Mesenchymal stem cell (in vitro differentiated cells and primary cell): Measurements from ENCODE around the gene IFTAP.

Experiments
- DNase-seq: peaks from one replicate; pipeline ENCODE4 v3.0.0-alpha.2; 2013
- H2AFZ ChIP-seq: one replicate; pipeline ENCODE4 v1.6.1; 2013; ENCODE audit warnings: low read depth, mild to moderate bottlenecking, control low read depth, inconsistent platforms, low read length, moderate library complexity
- H2AK5ac ChIP-seq: 2 replicates; pipeline ENCODE4 v1.6.1; 2013; ENCODE audit warnings: low read length, moderate library complexity, mild to moderate bottlenecking, inconsistent platforms; ENCODE audit not compliant: severe bottlenecking
- H2BK120ac ChIP-seq: one replicate; pipeline ENCODE4 v1.6.1; 2013; ENCODE audit warnings: low read depth, mild to moderate bottlenecking, inconsistent platforms, low read length, moderate library complexity
- H2BK12ac ChIP-seq, 2 experiments: one replicate each; pipeline ENCODE4 v1.6.1; 2013; ENCODE audit warnings: inconsistent platforms in 2 of 2, low read length in 2 of 2, mild to moderate bottlenecking in 2 of 2, moderate library complexity in 2 of 2, control low read depth in 1 of 2
- H2BK15ac ChIP-seq: one replicate; pipeline ENCODE4 v1.6.1; 2013; ENCODE audit warnings: mild to moderate bottlenecking, low read depth, inconsistent platforms; ENCODE audit not compliant: poor library complexity, severe bottlenecking
- H2BK5ac ChIP-seq: 2 replicates; pipeline ENCODE4 v1.6.1; 2013; ENCODE audit warnings: low read depth, mild to moderate bottlenecking, low read length, control low read depth, inconsistent platforms; ENCODE audit not compliant: poor library complexity, severe bottlenecking
- H3K14ac ChIP-seq, 2 experiments: one replicate each; pipeline ENCODE4 v1.6.1; 2013; ENCODE audit warnings: inconsistent platforms in 2 of 2, low read length in 2 of 2, control low read depth in 1 of 2, mild to moderate bottlenecking in 1 of 2, moderate library complexity in 1 of 2
- H3K18ac ChIP-seq, 2 experiments: one replicate each; pipeline ENCODE4 v1.6.1; 2013; ENCODE audit warnings: inconsistent platforms in 2 of 2, low read length in 2 of 2, control low read depth in 1 of 2, low read depth in 1 of 2, mild to moderate bottlenecking in 1 of 2
- H3K23ac ChIP-seq, 2 experiments: one replicate each; pipeline ENCODE4 v1.6.1; 2013; ENCODE audit warnings: inconsistent platforms in 2 of 2, low read length in 2 of 2, mild to moderate bottlenecking in 2 of 2, moderate library complexity in 2 of 2, control low read depth in 1 of 2
- H3K27ac ChIP-seq: 2 replicates; pipeline ENCODE4 v1.5.1; 2013; ENCODE audit warnings: mild to moderate bottlenecking, moderate library complexity, low read length, control low read depth, inconsistent platforms; ENCODE audit not compliant: poor library complexity, severe bottlenecking
- H3K27me3 ChIP-seq, 2 experiments: 2 replicates each; pipeline versions ENCODE4 v1.6.1 to v1.7.0; 2013; ENCODE audit warnings: low read length in 2 of 2, mild to moderate bottlenecking in 2 of 2, moderate library complexity in 2 of 2, control low read depth in 1 of 2, inconsistent platforms in 1 of 2; ENCODE audit not compliant: control insufficient read depth in 1 of 2, insufficient read depth in 1 of 2
- H3K36me3 ChIP-seq, 2 experiments: 2 replicates each; pipeline versions ENCODE4 v1.6.1 to v1.7.0; 2013; ENCODE audit warnings: low read length in 2 of 2, control low read depth in 1 of 2, inconsistent platforms in 1 of 2, low read depth in 1 of 2, mild to moderate bottlenecking in 1 of 2; ENCODE audit not compliant: insufficient read depth in 2 of 2, control insufficient read depth in 1 of 2
- H3K4ac ChIP-seq, 2 experiments: one replicate each; pipeline ENCODE4 v1.6.1; 2013; ENCODE audit warnings: inconsistent platforms in 2 of 2, low read length in 2 of 2, mild to moderate bottlenecking in 2 of 2, moderate library complexity in 2 of 2, control low read depth in 1 of 2, low read depth in 1 of 2
- H3K4me1 ChIP-seq: 2 replicates; pipeline ENCODE4 v1.6.1; 2013; ENCODE audit warnings: low read depth, low read length, control low read depth; ENCODE audit not compliant: control insufficient read depth, insufficient read depth
- H3K4me2 ChIP-seq: 2 replicates; pipeline ENCODE4 v1.6.1; 2013; ENCODE audit warnings: low read length, mild to moderate bottlenecking, inconsistent platforms; ENCODE audit not compliant: poor library complexity, severe bottlenecking
- H3K4me3 ChIP-seq, 2 experiments: 2 replicates each; pipeline versions ENCODE4 v1.5.1 to v1.7.0; 2013; ENCODE audit warnings: low read length in 2 of 2, mild to moderate bottlenecking in 2 of 2, control low read depth in 1 of 2, low read depth in 1 of 2; ENCODE audit not compliant: insufficient read depth in 1 of 2
- H3K79me1 ChIP-seq: replicated peaks from 2 replicates; pipeline ENCODE4 v1.6.1; 2013; ENCODE audit warnings: mild to moderate bottlenecking, control low read depth, low read length, inconsistent platforms; ENCODE audit not compliant: poor library complexity, severe bottlenecking
- H3K9ac ChIP-seq: 2 replicates; pipeline ENCODE4 v1.7.0; 2013; ENCODE audit warnings: mild to moderate bottlenecking, low read length, moderate library complexity
- H3K9me3 ChIP-seq: 2 replicates; pipeline ENCODE4 v1.7.0; 2013; ENCODE audit warnings: mild to moderate bottlenecking, low read length; ENCODE audit not compliant: control insufficient read depth
- H4K8ac ChIP-seq: one replicate; pipeline ENCODE4 v1.6.1; 2013; ENCODE audit warnings: inconsistent platforms, mild to moderate bottlenecking, low read length, moderate library complexity
- H4K91ac ChIP-seq: one replicate; pipeline ENCODE4 v1.6.1; 2013; ENCODE audit warnings: mild to moderate bottlenecking, low read length, inconsistent platforms
- WGBS: methylation state at CpG from one replicate; pipeline ENCODE4 v1.1.7; 2013; ENCODE audit warnings: mixed read lengths; 5-methylcytosine and 5-hydroxymethylcytosine counted together

The IFTAP gene

DNA sequence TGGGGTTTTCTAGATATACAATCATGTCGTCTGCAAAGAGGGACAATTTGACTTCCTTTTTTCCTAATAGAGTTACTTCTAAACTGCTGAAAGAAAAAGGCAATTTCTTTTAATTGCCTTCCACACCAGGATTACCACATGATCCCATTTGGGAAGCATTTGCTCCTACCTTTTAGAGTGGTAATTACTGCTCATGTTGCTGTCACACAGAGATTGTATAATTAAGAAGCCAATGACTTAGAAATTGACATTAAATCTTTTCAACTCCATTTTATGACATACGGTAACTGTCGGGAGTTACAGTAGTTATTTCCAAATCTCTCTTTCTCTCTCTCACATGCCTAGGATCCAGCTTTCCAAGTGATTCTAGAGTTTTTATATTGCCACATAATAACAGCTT is 21.5 kb downstream of the IFTAP start:
- no peak overlapping the region for H4K91ac ChIP-seq
- WGBS: 100% methylated on average over 2 of the region's 3 CpGs
- no peak overlapping the region for H2AK5ac ChIP-seq
- H3K79me1 ChIP-seq: peaks cover 1% of the 10 kb centered on the region
- no peak overlapping the region for H3K18ac ChIP-seq
- no peak overlapping the region for H4K8ac ChIP-seq
- no peak overlapping the region for H3K14ac ChIP-seq
- no peak overlapping the region for H2AFZ ChIP-seq
- H2BK12ac ChIP-seq: no peak overlapping the region
- H2BK120ac ChIP-seq: no peak overlapping the region
- H2BK15ac ChIP-seq: no peak overlapping the region
- no peak overlapping the region for H3K27ac ChIP-seq
- H3K4me2 ChIP-seq: no peak overlapping the region
- H3K9ac ChIP-seq: no peak overlapping the region
- H3K4ac ChIP-seq: no peak overlapping the region
- no peak overlapping the region for H3K23ac ChIP-seq
- H2BK5ac ChIP-seq: no peak overlapping the region
- H3K9me3 ChIP-seq: no peaks in the 10 kb centered on the region
- H3K36me3 ChIP-seq: no peaks in the 10 kb centered on the region
- no peaks in the 10 kb centered on the region for H3K4me1 ChIP-seq
- H3K27me3 ChIP-seq: no peaks in the 10 kb centered on the region
- H3K4me3 ChIP-seq: no peak overlapping the region
- DNase-seq: no peak

DNA sequence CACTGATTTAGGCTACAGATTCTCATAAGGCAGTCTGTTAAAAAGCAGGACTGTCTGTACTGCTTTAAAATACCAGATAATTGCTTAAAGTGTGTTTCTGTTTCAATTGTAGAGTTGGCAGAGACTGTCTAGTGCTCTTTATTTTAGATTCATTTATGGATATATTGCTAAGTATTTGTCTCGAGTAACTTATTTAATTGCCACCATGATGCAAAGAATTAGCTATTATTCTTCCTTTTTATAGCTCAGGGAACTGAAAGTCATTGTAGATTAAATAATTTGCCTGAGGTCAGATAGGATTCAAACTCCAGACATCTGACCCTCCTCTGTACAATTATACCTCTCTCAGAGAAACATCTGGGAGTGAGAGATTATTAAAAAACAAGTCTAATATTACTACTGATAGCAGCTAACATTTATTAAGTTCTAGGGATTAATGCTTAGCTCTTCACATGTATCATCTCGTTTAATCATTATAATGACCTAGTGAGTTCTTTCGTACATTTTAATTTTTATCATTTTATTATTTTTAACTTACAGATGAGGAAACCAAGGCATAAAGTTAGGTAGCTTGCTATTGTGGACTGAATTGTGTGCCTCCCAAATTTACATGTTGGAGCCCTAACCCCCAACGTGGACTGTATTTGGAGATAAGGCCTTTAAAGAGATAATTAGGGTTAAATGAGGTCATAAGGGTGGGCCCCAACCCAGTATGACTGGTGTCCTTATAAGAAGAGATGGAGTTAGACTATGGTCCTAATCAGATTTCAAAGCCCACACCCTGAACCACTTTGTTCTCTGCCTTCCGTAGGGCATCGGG is 23.5 kb downstream of the IFTAP start:
- Histone ChIP-seq H3K9me3 (no peaks in the 10 kb centered on the region), H2BK12ac (no peak overlapping the region), H3K9ac (no peak overlapping the region), H3K4ac (no peak overlapping the region), H3K4me3 (no peak overlapping the region), H2BK5ac (no peak overlapping the region), H3K23ac (no peak overlapping the region), H3K27ac (no peak overlapping the region), H3K27me3 (no peaks in the 10 kb centered on the region), H4K8ac (no peak overlapping the region), H2AK5ac (no peak overlapping the region), H3K4me2 (no peak overlapping the region), H4K91ac (no peak overlapping the region), H3K79me1 (peaks cover 1% of the 10 kb centered on the region), H3K18ac (no peak overlapping the region), H3K36me3 (no peaks in the 10 kb centered on the region), H2BK15ac (no peak overlapping the region), H2AFZ (no peak overlapping the region), H3K4me1 (no peaks in the 10 kb centered on the region), H3K14ac (no peak overlapping the region), H2BK120ac (no peak overlapping the region)
- no peak for DNase-seq
- WGBS: 71% methylated on average over 1 of the region's 6 CpGs

DNA sequence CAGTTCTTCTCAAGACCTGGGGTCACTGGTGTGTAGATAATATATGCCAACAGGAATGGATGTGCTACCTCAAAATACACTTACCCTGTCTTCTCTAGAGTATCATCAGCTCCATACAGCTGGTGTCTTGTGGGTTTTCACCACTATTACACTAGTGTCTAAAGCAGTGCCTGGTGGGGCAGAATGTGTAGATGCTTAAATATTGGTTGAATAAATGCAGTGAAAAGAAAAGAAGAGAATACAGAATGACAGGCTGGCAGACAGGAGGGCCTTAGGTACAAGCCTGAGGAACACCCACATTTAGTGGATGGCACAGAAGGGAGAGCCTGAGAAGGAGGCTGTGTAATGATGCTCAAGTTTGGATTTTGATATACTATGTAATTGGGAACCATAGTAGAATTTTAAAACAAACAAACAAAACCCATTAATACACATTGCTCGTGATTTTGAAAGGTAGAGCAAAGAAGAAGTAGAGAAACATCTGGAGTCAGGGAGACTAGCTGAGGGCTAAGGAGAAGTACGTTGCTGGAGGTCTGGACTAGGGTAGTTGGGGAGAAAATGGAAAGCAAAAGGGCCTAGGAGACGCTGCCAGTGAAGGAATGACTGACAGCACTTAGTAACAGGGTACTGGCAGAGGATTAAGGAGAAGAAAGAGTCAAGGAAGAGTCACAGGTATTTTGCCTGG is 24.2 kb downstream of the IFTAP start:
- no peak overlapping the region for H4K91ac ChIP-seq
- H3K4me3 ChIP-seq: no peak overlapping the region
- H4K8ac ChIP-seq: no peak overlapping the region
- no peak for DNase-seq
- H2BK5ac ChIP-seq: no peak overlapping the region
- H3K4me2 ChIP-seq: no peak overlapping the region
- H2AFZ ChIP-seq: no peak overlapping the region
- H3K14ac ChIP-seq: no peak overlapping the region
- H3K27me3 ChIP-seq: no peaks in the 10 kb centered on the region
- H3K4ac ChIP-seq: no peak overlapping the region
- H2BK120ac ChIP-seq: no peak overlapping the region
- no peaks in the 10 kb centered on the region for H3K9me3 ChIP-seq
- H2BK12ac ChIP-seq: no peak overlapping the region
- WGBS: 82% methylated on average over 3 of the region's 3 CpGs
- H3K23ac ChIP-seq: no peak overlapping the region
- H3K4me1 ChIP-seq: no peaks in the 10 kb centered on the region
- H3K18ac ChIP-seq: no peak overlapping the region
- peaks cover under 1% of the 10 kb centered on the region for H3K79me1 ChIP-seq
- H3K9ac ChIP-seq: peak overlapping the region; percentile 60
- no peak overlapping the region for H2AK5ac ChIP-seq
- H2BK15ac ChIP-seq: no peak overlapping the region
- no peaks in the 10 kb centered on the region for H3K36me3 ChIP-seq
- no peak overlapping the region for H3K27ac ChIP-seq

DNA sequence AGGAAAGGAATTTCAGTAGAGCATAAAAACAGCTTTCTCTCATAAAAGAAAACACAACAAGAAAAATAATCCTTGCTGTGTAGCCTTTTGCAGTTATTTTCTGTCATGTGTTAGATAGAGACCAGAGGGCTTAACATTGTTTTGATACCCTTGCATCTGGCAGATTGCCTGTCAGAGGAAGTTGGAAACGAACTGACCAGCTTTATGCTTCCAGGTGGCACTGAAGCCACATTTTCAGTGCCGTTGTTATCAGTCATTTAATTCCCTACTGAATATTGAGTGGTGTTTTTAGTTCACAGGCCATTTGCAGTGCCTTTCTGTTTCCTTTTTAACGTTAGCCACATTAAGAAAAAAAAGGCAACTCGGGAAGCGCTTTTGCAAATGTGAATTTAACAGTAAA is 25.2 kb downstream of the IFTAP start:
- no peaks in the 10 kb centered on the region for H3K4me1 ChIP-seq
- no peak overlapping the region for H2AFZ ChIP-seq
- no peak overlapping the region for H2BK5ac ChIP-seq
- H2BK12ac ChIP-seq: no peak overlapping the region
- H3K23ac ChIP-seq: no peak overlapping the region
- no peaks in the 10 kb centered on the region for H3K9me3 ChIP-seq
- H3K4me2 ChIP-seq: no peak overlapping the region
- peak overlapping the region in 1 of 2 experiments; percentile 38 for H3K4me3 ChIP-seq
- no peak overlapping the region for H3K4ac ChIP-seq
- peak overlapping the region; percentile 60 for H3K9ac ChIP-seq
- H3K14ac ChIP-seq: no peak overlapping the region
- H2BK15ac ChIP-seq: no peak overlapping the region
- WGBS: 7% methylated on average over 2 of the region's 5 CpGs
- H4K8ac ChIP-seq: no peak overlapping the region
- no peak overlapping the region for H4K91ac ChIP-seq
- no peak overlapping the region for H3K27ac ChIP-seq
- no peak overlapping the region for H2BK120ac ChIP-seq
- H3K27me3 ChIP-seq: no peaks in the 10 kb centered on the region
- DNase-seq: no peak
- no peaks in the 10 kb centered on the region for H3K36me3 ChIP-seq
- peaks cover 1% of the 10 kb centered on the region for H3K79me1 ChIP-seq
- no peak overlapping the region for H3K18ac ChIP-seq
- H2AK5ac ChIP-seq: no peak overlapping the region
